HG02852 (cell line): ENCODE results near the gene FAM20C.

Experiments
- ATAC-seq: cut with Tn5 transposase; IDR thresholded peaks from one replicate; pipeline ENCODE4 v1.9.1; 2021; ENCODE audit warnings: mild to moderate bottlenecking, moderate library complexity; ENCODE audit not compliant: unreplicated experiment

The FAM20C gene

GRCh38 chr7:158771-159170, 33.6 kb upstream of the FAM20C start:
- no peak for ATAC-seq

DNA sequence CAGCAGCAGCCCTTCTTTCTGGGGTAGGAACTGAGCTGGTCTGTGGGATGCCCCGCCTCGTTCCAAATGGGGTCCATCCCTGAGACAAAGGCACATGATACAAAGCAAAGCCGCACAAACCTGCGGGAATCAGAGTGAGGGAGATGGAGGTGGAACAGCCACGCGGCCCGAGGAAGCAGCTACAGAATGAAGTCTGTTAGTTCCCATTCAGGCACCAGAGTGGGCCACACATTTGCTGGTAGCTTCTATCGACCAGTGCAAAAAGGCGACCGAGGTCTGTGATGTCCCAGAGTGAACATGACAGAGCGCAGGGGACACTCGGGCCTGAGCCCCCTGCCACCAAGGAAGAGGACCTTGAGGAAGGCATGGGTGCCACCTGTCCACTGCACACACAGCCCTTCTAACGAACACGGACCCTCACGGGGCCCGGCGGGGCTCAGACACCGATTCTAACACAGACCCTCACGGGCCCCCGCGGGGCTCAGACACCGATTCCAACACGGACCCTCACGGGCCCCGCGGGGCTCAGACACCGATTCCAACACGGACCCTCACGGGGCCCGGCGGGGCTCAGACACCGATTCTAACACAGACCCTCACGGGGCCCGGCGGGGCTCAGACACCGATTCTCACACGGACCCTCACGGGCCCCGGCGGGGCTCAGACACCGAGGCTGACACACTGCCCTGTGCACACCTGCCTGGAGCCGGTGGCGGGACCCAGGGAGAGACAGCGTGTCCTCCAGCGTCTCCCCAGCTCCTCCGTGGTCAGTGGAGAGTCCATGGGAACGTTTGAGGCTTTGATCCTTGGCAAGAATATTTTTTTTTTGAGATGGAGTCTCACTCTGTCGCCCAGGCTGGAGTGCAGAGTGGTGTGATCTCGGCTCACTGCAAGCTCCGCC, 32.8 kb upstream of the FAM20C start:
- no peak for ATAC-seq

GRCh38 chr7:160958-161725, 31.2 kb upstream of the FAM20C start:
- no peak for ATAC-seq

- no peak for ATAC-seq
Observed at GRCh38 chr7:162632-163297, 29.6 kb upstream of the FAM20C start.

GRCh38 chr7:163298-163695, 29.1 kb upstream of the FAM20C start:
- ATAC-seq = no peak

GRCh38 chr7:163971-164881, 28.1 kb upstream of the FAM20C start:
- no peak for ATAC-seq

- ATAC-seq = no peak
Observed at GRCh38 chr7:164882-165660, 27.3 kb upstream of the FAM20C start.

- no peak for ATAC-seq
Observed at GRCh38 chr7:165661-166337, 26.6 kb upstream of the FAM20C start.

GRCh38 chr7:166338-167060, 25.9 kb upstream of the FAM20C start:
- no peak for ATAC-seq

DNA sequence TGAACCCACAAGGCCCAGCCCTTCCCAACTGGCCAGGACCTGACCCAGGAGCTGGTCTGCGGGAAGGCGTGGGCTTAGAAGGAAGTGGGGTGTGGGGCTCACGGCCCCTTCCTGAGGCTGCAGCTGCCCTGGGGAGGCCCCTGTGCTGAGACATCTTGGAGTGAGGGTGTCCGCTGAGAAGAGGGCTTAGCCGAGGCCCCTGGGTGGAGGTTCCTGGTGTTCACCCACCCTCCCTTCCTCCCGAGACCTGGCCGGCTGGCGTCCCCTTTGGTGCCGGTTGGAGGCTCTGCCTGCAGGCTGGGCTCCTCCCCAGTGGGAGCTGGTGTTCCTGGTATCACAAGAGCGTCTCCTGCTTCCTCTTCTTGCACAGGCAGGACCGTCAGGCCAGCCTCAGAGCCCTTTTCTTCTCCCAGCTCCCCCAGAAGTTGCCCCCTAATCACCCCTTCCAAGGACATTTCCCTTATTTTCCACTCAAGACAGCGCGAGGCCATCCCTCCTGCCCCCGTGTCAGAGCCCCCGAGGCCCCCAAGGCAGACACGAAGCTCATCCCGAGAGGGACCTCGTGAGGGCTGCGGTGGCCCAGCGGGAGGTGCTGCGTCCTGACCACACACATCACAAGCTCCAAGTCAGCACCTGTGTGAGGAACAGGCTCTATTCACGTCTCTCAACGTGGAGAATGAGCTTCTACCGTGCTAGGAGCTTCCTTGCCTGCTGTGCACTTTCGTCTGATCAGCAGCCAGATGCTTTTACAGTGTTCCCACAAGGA, 25.1 kb upstream of the FAM20C start:
- no peak for ATAC-seq

DNA sequence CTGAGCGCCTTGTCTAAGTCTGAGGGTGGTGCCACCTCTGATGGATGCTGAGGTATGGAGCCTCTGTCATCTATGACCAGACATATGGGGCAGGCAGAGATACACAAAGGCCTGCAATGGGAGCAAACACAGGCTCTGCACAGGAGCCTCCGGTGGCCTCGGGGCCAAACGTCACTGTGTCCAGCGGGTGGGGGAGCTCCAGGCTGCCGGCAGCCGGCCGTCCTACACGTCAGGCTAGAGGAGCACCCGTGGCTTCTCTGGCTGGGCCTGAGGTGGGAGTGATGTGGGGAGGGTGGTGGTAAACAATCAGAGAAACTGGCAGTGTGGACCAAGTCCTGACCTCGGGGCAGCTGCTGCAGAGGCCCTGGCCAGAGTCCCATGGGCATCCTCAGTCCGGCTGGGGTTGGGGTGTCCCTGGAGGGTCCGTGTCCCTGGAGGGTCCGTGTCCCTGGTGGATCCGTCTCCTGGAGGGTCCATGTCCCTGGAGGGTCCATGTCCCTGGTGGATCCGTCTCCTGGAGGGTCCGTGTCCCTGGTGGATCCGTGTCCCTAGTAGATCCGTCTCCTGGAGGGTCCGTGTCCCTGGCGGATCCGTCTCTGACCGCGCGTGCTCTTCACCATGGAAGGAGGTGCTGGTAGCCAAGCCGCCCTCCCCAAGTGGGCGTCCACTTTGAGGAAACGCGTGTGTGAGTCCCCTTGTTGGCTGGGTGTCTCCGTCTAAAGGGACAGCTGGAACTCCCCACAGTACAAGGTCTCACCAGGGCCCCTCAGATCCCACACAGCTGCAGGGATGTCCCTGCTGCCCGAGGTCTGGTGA, 24.2 kb upstream of the FAM20C start:
- ATAC-seq = no peak

- no peak for ATAC-seq
Observed at GRCh38 chr7:169276-170172, 22.8 kb upstream of the FAM20C start.

DNA sequence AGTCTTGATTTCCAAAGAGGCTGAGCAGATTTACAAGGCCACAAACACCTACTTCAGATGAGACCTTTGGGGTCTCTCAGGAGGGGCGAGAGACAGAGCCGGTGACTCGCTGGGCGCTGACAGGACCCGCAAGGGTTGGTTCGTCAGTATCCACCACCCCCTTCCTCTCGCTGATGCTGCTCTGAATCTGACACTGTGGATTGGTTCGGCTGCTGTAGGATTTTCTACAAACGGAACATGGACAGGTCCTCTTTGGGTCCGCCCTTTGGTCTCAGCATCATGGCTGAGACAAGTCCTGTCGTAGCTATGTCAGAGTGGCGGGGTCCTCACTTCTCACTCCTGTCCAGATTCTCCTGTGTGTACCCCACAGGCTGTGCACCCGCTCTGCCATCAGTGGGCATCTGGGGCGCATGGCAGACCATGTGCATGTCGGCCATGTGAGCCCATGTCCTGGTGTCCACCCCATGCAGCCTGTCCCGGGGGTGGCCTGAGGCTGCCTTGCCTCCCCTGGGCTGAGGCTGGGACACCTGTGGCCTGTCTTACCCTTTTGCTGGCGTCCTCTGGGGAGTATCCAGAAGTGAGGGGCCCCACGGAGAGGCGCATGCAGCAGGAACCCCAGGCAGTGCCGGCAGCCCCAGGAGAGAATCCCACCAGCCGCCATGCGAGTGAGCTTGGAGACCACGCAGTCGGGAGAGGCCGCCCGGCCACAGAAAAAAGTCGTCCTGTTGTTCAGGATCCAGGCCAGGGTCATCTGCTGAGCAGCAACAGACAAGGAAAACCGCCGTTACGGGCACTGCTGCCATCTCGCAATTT, 21.6 kb upstream of the FAM20C start:
- no peak for ATAC-seq

- ATAC-seq = no peak
Observed at GRCh38 chr7:171364-171904, 20.9 kb upstream of the FAM20C start.
